Stimulated activated CD8-positive, alpha-beta memory T cell treated with anti-CD3 and anti-CD28 coated beads, Interleukin-4, amount 100 ng/mL, for 48 hours (primary cell): ENCODE results near the gene ELN.

Experiments used
- DNase-seq: peaks from one replicate; pipeline ENCODE4 v3.0.0-alpha.2; 2020

Gene ELN

DNA sequence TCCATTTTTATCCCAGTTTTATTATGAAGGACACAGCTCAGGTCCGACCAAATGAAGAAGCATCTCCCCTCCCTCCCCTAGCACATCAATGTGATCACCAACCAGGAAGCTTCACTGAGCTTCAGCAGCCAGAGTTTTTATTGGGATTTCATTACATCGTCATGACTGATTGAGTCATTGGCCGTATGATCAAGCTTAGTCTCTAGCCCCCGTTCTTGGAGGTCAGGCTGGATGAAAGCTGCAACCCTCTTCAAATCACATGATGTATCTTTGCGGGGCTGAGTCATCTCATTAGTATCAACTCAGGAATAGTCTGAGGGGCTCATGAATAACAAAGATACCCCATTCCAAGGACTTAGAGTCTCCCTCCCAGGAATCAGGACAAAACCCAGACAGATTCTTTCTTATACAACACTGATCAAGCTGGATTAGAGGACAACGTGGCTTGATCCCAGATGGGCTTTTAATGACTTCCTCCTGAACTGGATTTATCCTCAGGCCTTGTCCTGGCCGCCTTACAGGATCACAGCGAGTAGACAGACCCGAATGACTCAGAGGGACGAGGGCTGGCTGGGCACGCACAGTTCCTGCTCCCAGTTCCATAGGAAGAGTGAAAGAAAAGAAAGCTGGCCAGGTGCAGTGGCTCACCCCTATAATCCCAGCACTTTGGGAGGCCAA is 70.1 kb downstream of the ELN start:
- DNase-seq, result no peak

- no peak for DNase-seq
These were observed 71.1 kb downstream of the ELN start for GRCh38 chr7:74099031-74099430.

DNA sequence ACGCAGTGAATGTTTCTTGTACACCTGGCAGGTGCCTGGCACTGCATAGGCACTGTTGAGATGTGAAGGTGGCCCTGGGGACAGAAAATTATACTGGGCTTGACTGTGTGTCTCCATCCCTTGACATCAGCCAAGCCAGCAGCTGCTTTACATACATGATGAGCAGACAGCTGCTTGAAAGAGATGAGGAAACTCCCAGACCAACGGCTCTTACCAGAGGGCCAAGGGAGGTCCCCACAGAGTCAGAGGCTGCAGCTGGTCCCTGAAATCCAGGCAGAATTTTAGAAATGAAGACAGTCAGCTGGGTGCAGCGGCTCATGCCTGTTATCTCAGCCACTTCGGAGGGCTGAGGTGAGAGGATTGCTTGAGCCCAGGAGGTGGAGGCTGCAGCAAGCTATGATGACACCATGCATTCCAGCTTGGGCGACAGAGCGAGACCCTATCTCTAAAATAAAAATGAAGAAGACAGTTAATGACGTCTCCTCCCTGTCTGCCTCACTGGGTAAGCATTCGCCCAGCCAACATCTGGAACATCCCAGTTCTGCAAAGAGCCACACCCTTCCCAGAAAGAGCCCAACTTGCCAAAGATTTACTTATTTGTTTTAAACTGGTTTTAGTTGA is 73.2 kb downstream of the ELN start:
- DNase-seq, result no peak

DNA sequence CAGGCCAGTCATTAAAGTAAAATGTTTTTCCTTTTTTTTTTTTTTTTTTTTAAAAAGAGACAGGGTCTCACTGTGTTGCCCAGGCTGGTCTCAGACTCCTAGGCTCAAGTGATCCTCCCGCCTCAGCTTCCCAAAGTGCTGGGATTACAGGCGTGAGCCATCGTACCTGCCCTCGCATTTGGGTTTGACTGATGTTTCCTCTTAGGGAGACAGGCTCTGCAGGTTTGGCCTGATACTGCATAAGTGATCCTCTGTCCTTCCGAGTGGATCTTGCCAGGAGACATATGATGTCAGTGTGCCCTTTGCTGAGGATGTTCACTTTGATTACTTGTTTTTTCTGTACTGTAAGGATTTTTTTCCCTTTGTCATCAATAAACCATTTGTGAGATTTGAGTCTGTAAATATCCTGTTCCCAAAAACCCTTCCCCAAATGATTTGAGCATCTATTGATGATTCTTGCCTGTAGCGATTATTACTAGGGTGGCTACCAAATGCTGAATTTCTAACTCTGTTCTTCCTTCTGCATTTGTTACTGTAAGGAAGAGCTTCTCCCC is 75.3 kb downstream of the ELN start:
- no peak for DNase-seq

DNA sequence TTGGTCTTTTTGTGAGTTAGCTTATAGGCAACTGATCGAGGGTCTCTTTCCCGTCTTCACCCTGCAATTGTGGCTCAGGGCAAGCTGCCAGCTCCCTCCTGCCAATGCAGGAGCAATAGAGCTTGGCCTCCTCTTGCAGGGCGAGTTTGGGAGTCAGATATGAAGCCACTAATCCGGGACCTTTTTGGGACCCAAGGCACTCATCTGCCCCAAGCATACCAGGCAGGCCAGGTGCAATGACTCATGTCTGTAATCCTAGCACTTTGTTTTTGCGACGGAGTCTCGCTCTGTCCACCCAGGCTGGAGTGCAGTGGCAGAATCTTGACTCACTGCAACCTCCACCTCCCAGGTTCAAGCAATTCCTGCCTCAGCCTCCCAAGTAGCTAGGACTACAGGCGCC is 76.7 kb downstream of the ELN start:
- no peak for DNase-seq

DNA sequence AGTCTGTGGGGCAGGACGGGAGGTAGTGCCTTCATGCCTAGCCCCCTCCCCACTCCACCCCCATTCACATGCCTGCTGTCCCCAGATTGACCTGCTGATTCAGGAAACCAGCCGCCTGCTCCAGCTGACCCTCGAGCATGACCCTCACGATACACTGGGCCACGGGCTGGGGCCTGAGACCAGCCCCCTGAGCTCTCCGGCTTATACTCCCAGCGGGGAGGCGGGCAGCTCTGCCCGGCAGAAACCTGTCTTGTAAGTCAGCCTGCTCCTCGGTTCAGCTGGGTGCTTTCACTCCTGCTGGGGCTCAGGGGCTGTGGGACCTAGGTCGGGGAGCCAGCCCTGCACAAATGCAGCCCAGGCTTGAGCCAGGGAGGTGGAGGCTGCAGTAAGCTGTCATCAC is 78.0 kb downstream of the ELN start:
- DNase-seq, result no peak

- DNase-seq, result no peak
These were observed 78.9 kb downstream of the ELN start for GRCh38 chr7:74106846-74107245.

DNA sequence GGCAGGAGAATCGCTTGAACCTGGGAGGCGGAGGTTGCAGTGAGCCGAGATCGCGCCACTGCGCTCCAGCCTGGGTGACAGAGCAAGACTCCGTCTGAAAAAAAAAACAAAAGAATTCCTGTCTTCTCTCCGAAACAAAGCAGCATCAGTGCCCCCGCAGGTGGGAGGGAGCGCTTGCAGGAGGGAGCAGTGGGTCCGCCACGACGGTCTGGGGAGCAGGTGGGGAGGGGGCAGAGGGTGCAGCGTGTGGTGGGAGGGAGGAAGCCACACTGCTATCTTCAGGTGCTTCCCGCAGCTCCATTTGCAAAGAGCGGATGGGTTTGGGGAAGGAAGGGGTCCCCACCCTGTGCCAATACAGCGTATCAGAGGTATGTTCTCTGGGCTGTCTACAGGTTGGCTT is 87.4 kb downstream of the ELN start:
- DNase-seq, result no peak

DNA sequence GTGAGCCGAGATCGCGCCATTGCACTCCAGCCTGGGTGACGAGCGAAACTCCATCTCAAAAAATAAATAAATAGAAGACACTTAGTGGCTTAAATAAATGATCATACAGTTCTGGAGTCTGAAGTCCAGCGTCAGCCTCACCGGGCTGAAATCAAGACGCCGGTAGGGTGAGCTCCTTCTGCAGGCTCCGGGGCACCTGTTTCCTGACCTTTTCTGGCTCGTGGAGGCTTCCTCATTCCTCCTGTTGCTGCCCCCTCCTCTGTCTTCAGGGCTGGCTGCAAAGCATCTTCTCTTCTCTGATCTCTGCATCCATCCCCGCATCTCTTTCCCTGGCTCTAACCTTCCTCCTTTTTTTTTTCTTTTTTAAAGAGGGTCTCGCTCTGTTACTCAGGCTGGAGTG is 88.4 kb downstream of the ELN start:
- no peak for DNase-seq
